Putamen (tissue), 1 donor: ENCODE data around the gene KIF24.
A peak's percentile ranks its signal among the peaks of the same experiment; 100 is the strongest.
"Not testable (repeated sequence)": the region's sequence is repeated elsewhere in the genome, so short reads cannot be mapped to it uniquely, and the experiment has no call there.

ENCODE experiments used
- DNase-seq: peaks from one replicate; pipeline ENCODE4 v3.0.0-alpha.2; 2016; ENCODE audit warnings: low spot score

The KIF24 gene

GRCh38 chr9:34322899-34323591 lies 6.0 kb downstream of the KIF24 start:
- DNase-seq, result no peak

- no peak for DNase-seq
These were observed 7.6 kb downstream of the KIF24 start for GRCh38 chr9:34321451-34321850.

GRCh38 chr9:34318163-34318790 lies 10.8 kb downstream of the KIF24 start:
- DNase-seq, result no peak

- DNase-seq, result no peak
These were observed 11.6 kb downstream of the KIF24 start for GRCh38 chr9:34317436-34317835.

GRCh38 chr9:34311499-34312185 lies 17.4 kb downstream of the KIF24 start:
- DNase-seq, result no peak

- DNase-seq, result no peak
These were observed 18.9 kb downstream of the KIF24 start for GRCh38 chr9:34310215-34310614.

GRCh38 chr9:34308316-34308715 lies 20.8 kb downstream of the KIF24 start:
- DNase-seq, result not testable (repeated sequence)

GRCh38 chr9:34301064-34301463 lies 28.0 kb downstream of the KIF24 start:
- not testable (repeated sequence) for DNase-seq

GRCh38 chr9:34292552-34292951 lies 36.5 kb downstream of the KIF24 start:
- DNase-seq, result no peak

- DNase-seq, result no peak
These were observed 37.6 kb downstream of the KIF24 start for GRCh38 chr9:34291423-34291822.

- no peak for DNase-seq
These were observed 38.0 kb downstream of the KIF24 start for GRCh38 chr9:34291023-34291422.

- peak; percentile 39 for DNase-seq
These were observed 39.9 kb downstream of the KIF24 start for GRCh38 chr9:34289159-34289558.

GRCh38 chr9:34282096-34282495 lies 47.0 kb downstream of the KIF24 start:
- no peak for DNase-seq

- DNase-seq, result no peak
These were observed 49.7 kb downstream of the KIF24 start for GRCh38 chr9:34279411-34279810.
